HFFc6 (cell line): ENCODE measurements around the gene SULF2. TPM values are rescaled to one million over a fixed set of nuclear protein-coding genes. Genes with fewer than 3 reads are reported as not detected.

ENCODE experiments used
- DNase-seq: peaks from one replicate; pipeline ENCODE4 v3.0.0-alpha.2; 2018
- H3K27ac Mint-ChIP-seq: 2 replicates; pipeline ENCODE4 v1.8.0; 2020; ENCODE audit warnings: mild to moderate bottlenecking, mixed read lengths
- H3K27me3 Mint-ChIP-seq: 2 replicates; pipeline ENCODE4 v1.8.0; 2021; ENCODE audit warnings: mild to moderate bottlenecking, moderate library complexity, mixed read lengths; ENCODE audit not compliant: insufficient read depth
- H3K36me3 Mint-ChIP-seq: 2 replicates; pipeline ENCODE4 v1.8.0; 2021; ENCODE audit warnings: low read depth, mixed read lengths
- H3K4me1 Mint-ChIP-seq: 2 replicates; pipeline ENCODE4 v1.8.0; 2020; ENCODE audit warnings: low read depth, mixed read lengths
- H3K4me3 Mint-ChIP-seq: 2 replicates; pipeline ENCODE4 v1.8.0; 2020; ENCODE audit warnings: mild to moderate bottlenecking, moderate library complexity, mixed read lengths
- H3K9me3 Mint-ChIP-seq: 2 replicates; pipeline ENCODE4 v1.8.0; 2020; ENCODE audit warnings: mild to moderate bottlenecking, mixed read lengths
- CTCF ChIP-seq: fragments of 200-600 bp; sonication (generic); IDR thresholded peaks from 2 replicates; pipeline ENCODE4 v1.5.0; 2021; ENCODE audit warnings: antibody characterized with exemption, mild to moderate bottlenecking
- total RNA-seq, 6 experiments: library from RNA; stranded (reverse); fragmentation: NEBNext Ultra II Directional; extraction: Animal tissue kit (Norgen Biotek cat#: 25700); gene quantifications; 2 replicates in 1 of 6; 3 replicates in 5 of 6; pipeline ENCODE4 v1.2.3, GENCODE V29; 2021

SULF2 gene
- total RNA-seq, 6 experiments from 2014 or later = 0.23 to 1.3 (median 0.33) TPM

GRCh38 chr20:47694021-47694818, 91.1 kb downstream of the SULF2 start:
- Mint-ChIP-seq H3K4me3 (no peak overlapping the region), H3K9me3 (peaks cover 24% of the 10 kb centered on the region; the same call in 1 of the 2 replicates), H3K4me1 (no peaks in the 10 kb centered on the region), H3K36me3 (peaks cover 8% of the 10 kb centered on the region; the same call in 1 of the 2 replicates), H3K27me3 (peaks cover 21% of the 10 kb centered on the region), H3K27ac (no peak overlapping the region)
- DNase-seq = no peak
- no peak for TF ChIP-seq CTCF

DNA sequence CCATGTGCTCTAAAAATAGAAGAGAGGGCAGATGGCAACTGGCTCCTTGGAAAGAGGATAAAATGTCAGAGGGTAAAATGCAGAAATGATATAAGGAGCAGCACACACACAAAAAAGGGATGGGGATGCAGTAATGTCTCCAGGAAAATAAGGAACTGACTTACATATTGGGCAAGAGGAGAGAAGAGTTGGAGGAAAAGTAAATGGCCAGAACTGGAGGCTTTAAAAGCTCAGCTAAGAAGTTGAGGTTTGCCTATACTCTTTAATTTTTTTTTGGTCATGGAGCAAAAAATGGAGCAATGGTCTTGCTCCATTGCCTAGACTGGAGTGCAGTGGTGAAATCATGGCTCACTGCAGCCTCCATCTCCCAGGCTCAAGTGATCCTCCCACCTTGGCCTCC, 93.7 kb downstream of the SULF2 start:
- peak; percentile 26 for DNase-seq
- Mint-ChIP-seq H3K9me3 (peaks cover 24% of the 10 kb centered on the region; the same call in 1 of the 2 replicates), H3K27me3 (peaks cover 23% of the 10 kb centered on the region), H3K36me3 (peaks cover 8% of the 10 kb centered on the region; the same call in 1 of the 2 replicates), H3K4me1 (no peaks in the 10 kb centered on the region), H3K27ac (no peak overlapping the region), H3K4me3 (no peak overlapping the region)
- no peak for TF ChIP-seq CTCF

- Mint-ChIP-seq H3K27ac (no peak overlapping the region), H3K4me3 (no peak overlapping the region), H3K27me3 (peaks cover 28% of the 10 kb centered on the region), H3K36me3 (peaks cover 8% of the 10 kb centered on the region; the same call in 1 of the 2 replicates), H3K4me1 (no peaks in the 10 kb centered on the region), H3K9me3 (peaks cover 24% of the 10 kb centered on the region; the same call in 1 of the 2 replicates)
- DNase-seq = no peak
- no peak for TF ChIP-seq CTCF
Observed at GRCh38 chr20:47689731-47690130, 95.5 kb downstream of the SULF2 start.

GRCh38 chr20:47688385-47689381, 96.6 kb downstream of the SULF2 start:
- Mint-ChIP-seq H3K27ac (no peak overlapping the region), H3K9me3 (peaks cover 24% of the 10 kb centered on the region; the same call in 1 of the 2 replicates), H3K36me3 (peaks cover 8% of the 10 kb centered on the region; the same call in 1 of the 2 replicates), H3K4me1 (no peaks in the 10 kb centered on the region), H3K27me3 (peaks cover 23% of the 10 kb centered on the region), H3K4me3 (no peak overlapping the region)
- TF ChIP-seq CTCF = no peak
- DNase-seq = no peak
